Stimulated activated CD4-positive, alpha-beta T cell treated with anti-CD3 and anti-CD28 coated beads, Interleukin-15, amount 100 ng/mL, for 1 hour (primary cell): Measurements from ENCODE around the gene GET3.
A peak's percentile ranks its signal among the peaks of the same experiment; 100 is the strongest.
"Not testable (repeated sequence)": the region's sequence is repeated elsewhere in the genome, so short reads cannot be mapped to it uniquely, and the experiment has no call there.

Experiments used
- DNase-seq, 2 donors: peaks; one replicate each; pipeline ENCODE4 v3.0.0-alpha.2; 2020; ENCODE audit warnings: low read depth in 1 of 2, low spot score in 1 of 2

The GET3 gene

GRCh38 chr19:12736995-12737834 lies at the start of gene GET3:
Gene GET3, plus strand, starts transcription at chr19:12737497. Its CDS starts 9 bp downstream, at chr19:12737506.
- DNase-seq, result peak; percentile 55 to 60

DNA sequence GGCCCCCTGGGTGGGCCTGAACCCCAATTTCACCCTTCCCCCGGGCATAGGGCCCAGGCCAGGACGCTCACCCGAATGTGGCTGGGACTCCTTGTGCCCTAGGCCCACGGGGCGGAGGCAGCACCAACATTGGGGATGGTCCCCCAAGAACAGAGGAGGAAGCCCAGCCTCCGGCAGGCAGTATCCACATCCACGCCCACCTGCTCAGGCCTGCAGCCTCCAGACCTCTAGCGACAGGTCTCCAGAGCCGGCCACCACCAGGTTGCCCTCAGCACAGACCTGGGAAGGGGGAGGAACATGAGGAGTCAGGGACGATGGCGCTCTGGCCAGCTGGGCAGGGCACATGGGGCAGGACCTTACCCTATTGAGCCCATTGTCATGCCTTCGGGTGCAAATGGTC lies 48.3 kb upstream of the GET3 start:
- DNase-seq, result no peak

DNA sequence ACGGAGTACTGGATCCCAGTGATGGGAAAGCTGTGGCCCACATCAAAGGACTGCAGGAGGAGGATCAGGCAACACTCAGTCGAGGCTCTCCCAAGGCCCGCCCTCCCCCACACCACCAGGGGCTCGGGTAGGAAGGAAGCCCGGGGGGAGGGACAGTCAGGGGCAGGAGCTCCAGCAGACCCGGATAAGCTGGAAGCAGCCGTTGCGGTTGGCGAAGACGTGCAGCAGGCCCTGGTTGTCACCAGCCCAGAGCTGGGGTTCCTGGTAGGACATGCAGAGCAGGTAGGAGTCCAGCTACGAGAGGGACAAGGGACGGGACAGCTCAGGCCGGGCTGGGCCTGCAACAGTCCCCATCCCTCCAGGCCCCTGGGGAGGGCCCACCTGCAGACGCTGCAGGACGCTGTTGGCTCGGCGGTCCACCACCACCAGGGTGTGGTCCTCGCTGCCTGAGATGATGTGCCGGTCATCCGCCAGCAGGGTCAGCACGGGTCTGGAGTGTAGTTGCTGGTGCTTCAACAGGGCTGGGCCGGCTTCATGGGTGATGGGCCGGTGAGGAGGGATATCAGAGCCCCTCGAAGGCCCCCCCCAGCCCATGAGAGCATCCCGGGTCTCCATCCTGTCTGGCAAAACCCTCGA lies 47.6 kb upstream of the GET3 start:
- DNase-seq, result no peak

DNA sequence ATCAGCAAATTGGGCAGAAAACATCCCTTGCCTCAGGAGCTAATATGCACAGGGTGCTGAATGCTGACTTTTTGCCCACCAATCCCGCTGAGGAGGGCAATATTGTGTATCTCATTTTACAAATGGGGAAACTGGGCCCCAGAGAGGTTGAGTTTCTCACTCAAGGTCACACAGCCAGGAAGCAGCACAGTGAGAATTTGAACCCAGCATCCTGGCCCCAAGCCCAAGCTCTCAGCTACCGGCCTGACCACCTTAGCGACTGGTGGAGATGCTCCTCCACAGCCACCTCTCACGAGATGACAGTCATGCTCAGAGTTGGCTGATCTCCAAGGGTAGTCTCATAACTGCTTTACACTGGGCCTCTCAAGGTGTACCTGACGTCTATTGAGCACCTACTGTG lies 44.3 kb upstream of the GET3 start:
- no peak for DNase-seq

DNA sequence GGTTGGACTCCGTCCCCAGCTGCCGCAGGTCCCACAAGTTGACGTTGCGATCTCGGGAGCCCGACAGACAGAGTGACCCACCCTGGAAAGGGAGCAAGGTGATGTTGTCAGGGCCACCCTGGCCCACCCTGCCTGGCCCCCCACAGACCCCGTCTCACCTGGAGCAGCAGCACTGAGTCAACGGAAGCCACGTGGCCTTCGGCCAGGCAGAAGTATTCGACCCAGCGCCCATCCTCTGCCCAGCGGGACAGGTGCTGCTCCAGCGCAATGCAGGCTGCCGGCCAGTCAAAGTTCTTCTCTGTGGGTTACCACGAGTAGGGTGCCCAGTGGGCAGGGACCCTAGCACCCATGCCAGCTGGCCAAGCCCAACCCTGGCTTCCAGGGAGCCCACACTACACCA lies 42.7 kb upstream of the GET3 start:
- no peak for DNase-seq

GRCh38 chr19:12695096-12695495 lies 42.2 kb upstream of the GET3 start:
- DNase-seq, result no peak

GRCh38 chr19:12695514-12695913 lies 41.8 kb upstream of the GET3 start:
- DNase-seq, result no peak

GRCh38 chr19:12695997-12696365 lies 41.3 kb upstream of the GET3 start:
- peak in 1 of 2 donors; percentile 21 for DNase-seq

DNA sequence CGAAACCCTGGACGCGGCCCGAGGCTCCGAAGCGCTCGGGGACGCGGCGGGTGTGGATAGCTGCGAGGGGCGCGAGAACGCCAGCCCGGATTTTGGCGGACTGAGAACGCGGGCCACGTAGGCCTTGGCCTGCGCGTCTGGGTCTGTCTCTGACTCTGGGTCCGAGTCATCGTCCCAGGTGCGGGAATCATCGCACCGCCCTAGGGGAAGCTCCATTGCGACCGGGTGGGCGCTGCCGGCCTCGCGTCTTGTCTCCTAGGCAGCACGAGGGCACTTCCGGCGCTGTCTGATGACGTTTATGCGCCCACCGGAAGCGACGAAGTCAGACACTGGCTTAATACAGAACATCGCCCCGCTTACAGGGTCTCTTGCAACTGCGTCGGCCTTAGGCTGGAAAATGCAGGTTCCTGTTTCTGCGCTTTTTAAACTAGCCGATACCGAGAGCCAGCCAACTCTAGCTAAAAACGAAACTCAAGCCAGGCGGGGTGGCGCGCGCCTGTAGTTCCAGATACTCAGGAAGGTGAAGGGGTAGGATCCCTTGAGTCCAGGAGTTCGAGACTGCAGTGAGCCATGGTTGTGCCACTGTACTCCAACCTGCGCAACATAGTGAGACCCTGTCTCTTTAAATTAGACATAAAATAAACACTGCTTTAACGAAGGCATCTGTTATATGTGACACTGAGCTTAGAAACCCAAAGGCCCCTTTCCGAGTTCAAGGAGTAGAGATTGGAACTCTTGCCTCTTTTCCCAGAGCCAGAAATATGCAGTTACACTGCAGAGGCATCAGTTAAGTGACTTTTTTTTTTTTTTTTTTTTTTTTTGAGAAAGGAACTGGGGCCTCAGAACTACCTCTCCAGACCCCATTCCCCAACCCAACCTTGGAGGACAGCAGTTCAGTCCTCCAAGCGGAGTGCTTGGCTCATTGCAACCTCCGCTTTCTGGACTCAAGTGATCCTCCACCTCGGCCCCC lies 40.6 kb upstream of the GET3 start, which contains the start of gene FBXW9:
FBXW9 (minus strand) TSS at position 266 of the 970 bp plus-strand sequence; CDS start at position 216, 50 bp downstream.
- DNase-seq, result peak; percentile 89 to 99

- DNase-seq, result not testable (repeated sequence)
Measured at GRCh38 chr19:12697425-12697824, 39.9 kb upstream of the GET3 start.

GRCh38 chr19:12698138-12698537 lies 39.2 kb upstream of the GET3 start:
- DNase-seq, result no peak

DNA sequence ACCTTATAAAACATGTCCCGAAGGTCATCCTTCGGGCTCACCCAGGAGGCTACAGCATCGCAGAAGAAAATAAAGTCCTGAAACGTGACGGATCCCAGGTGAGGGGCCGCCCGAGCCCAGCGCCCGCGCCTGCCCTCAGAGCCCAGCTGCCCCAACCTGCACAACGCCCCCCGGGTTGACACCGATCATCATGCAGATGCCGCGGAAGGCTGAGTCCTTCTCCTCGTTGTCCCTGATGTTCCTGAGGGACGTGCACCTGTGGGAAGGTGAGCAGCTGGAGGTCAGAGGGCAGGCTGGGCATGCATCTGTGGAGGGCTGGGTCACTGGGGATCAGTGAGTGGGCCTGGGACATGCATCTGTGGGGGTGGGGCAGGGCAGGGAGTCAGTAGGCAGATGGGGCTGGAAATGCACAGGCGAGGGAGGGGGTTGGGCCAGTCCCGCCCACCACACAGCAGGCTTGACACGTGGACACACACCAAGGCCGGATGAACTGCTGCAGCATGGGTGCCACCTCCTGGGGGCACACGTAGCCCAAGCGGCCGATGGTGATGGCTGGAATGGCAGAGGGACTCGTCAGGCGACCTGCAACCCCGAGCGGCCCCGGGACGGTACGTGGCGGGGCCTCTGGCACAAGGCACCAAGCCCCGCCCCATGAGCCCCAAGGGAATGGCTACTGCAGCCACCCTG lies 35.6 kb upstream of the GET3 start:
- no peak for DNase-seq

- no peak for DNase-seq
Measured at GRCh38 chr19:12703046-12703445, 34.3 kb upstream of the GET3 start.

DNA sequence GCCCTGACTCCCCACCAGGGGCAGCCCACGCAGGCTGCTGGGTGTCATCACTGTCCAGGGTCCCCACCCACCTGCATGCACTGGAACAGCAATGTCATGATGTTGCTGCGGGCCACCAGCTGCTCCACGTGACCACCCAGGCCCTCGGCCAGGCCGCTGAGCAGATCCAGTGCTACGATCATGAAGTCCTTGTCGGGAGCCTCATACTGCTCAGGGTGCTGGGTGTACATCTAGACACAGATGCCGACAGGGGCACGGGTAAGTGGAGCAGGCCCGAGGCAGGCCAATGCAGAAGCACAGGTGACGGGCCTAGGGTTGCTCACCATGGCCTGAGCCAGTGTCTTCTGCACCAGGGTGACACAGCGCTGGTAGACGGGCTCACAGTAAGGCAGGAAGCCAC lies 32.1 kb upstream of the GET3 start:
- DNase-seq, result no peak

- DNase-seq, result no peak
Measured at GRCh38 chr19:12705654-12706331, 31.5 kb upstream of the GET3 start.

DNA sequence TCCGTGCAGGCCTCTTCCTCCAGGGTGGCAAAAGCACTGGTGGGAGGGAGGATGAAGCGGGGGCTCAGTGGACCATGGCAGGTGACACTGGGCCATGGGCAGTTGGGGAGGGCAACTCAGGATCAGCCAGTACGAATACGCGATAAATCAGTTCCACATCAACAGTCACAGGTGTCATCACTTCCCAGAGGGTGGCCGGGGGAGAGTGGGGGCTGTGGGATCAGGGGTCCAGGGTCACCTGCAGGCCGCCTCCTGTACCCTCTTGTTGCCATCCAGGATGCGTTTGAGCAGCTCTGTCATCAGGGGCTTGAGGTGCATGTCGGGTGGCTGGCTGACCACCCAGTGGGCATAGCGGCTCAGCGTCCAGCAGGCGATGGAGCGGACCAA lies 31.0 kb upstream of the GET3 start:
- no peak for DNase-seq

GRCh38 chr19:12708641-12709040 lies 28.7 kb upstream of the GET3 start:
- DNase-seq, result no peak

DNA sequence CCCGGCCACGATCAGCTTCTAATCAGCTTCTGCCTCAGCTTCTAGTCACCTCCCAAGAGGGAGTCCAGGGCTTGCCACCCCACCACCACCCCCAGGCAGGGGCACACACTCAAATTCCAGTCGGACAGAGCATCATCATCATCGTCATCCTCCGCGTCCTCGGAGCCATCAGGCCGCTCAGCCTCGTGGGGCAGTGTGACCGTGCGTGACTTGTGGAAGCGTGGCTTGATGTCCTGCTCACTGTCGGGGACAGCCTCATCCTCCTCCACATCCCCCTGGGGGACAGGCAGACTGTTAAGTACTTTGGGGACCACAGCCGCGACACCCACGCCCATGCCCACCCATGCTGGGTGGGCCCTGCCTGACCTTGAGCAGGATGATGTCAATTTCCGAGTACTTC lies 26.1 kb upstream of the GET3 start:
- no peak for DNase-seq

DNA sequence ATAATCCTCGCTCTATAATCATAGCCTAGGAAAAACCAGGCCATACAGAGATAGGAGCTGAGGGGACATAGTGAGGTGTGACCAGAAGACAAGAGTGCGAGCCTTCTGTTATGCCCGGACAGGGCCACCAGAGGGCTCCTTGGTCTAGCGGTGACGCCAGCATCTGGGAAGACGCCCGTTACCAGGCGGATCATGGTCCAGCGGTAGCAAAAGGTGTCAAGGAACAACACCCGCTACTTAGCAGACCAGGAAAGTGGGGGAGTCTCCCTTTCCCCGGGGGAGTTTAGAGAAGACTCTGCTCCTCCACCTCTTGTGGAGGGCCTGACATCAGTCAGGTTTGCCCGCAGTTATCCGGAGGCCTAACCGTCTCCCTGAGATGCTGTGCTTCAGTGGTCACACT lies 25.2 kb upstream of the GET3 start:
- not testable (repeated sequence) for DNase-seq

GRCh38 chr19:12713304-12713703 lies 24.0 kb upstream of the GET3 start:
- not testable (repeated sequence) for DNase-seq
